GM21619 (cell line): ENCODE data around the gene INSL3.
"Not testable (repeated sequence)": the region's sequence is repeated elsewhere in the genome, so short reads cannot be mapped to it uniquely, and the experiment has no call there.

Experiments used
- ATAC-seq: cut with Tn5 transposase; IDR thresholded peaks from one replicate; pipeline ENCODE4 v1.9.1; 2021; ENCODE audit not compliant: unreplicated experiment

INSL3 gene

GRCh38 chr19:17790059-17790780 lies 31.1 kb downstream of the INSL3 start:
- ATAC-seq: no peak

GRCh38 chr19:17788632-17789031 lies 32.7 kb downstream of the INSL3 start:
- no peak for ATAC-seq

GRCh38 chr19:17787274-17787913 lies 33.9 kb downstream of the INSL3 start:
- ATAC-seq: no peak

- ATAC-seq: no peak
These were observed 36.9 kb downstream of the INSL3 start for GRCh38 chr19:17784201-17785008.

GRCh38 chr19:17783721-17784120 lies 37.6 kb downstream of the INSL3 start:
- not testable (repeated sequence) for ATAC-seq

GRCh38 chr19:17780781-17781180 lies 40.5 kb downstream of the INSL3 start:
- ATAC-seq: no peak

GRCh38 chr19:17778968-17779929 lies 42.1 kb downstream of the INSL3 start:
- ATAC-seq: no peak

GRCh38 chr19:17778251-17778967 lies 42.9 kb downstream of the INSL3 start:
- no peak for ATAC-seq

GRCh38 chr19:17777840-17778239 lies 43.5 kb downstream of the INSL3 start:
- not testable (repeated sequence) for ATAC-seq

GRCh38 chr19:17775991-17776803 lies 45.1 kb downstream of the INSL3 start:
- peak; percentile 56 for ATAC-seq

GRCh38 chr19:17775245-17775927 lies 45.9 kb downstream of the INSL3 start:
- ATAC-seq: no peak

- ATAC-seq: no peak
These were observed 49.1 kb downstream of the INSL3 start for GRCh38 chr19:17772172-17772571.

- no peak for ATAC-seq
These were observed 50.7 kb downstream of the INSL3 start for GRCh38 chr19:17770613-17771012.

- no peak for ATAC-seq
These were observed 53.8 kb downstream of the INSL3 start for GRCh38 chr19:17767559-17767958.

GRCh38 chr19:17766543-17767131 lies 54.7 kb downstream of the INSL3 start:
- no peak for ATAC-seq
